HCT116 (cell line): ENCODE results near the gene RGS2. TPM values are rescaled to one million over a fixed set of nuclear protein-coding genes. Genes with fewer than 3 reads are reported as not detected.

Experiments
- ATAC-seq: fragments of 200-7000 bp; cut with Tn5 transposase; 2 replicates; pipeline ENCODE4 v1.9.1; 2020; ENCODE audit warnings: mild to moderate bottlenecking, moderate library complexity
- BruUV-seq: library from RNA; stranded (reverse); fragments of 400-500 nt; replicated peaks from 2 replicates; lab custom pipeline; 2021; lab: Mats Ljungman, UMichigan
- CTCF ChIA-PET: fragments of 300-600 bp; sonication (Branson Sonifier 250); formaldehyde crosslinking; loops from one replicate; lab custom pipeline; 2021; ENCODE audit warnings: antibody characterized with exemption; lab: Charles Lee
- POLR2A ChIA-PET: fragments of 300-600, 350-600 bp; sonication (Branson Sonifier 250); formaldehyde crosslinking; loops from one replicate; lab custom pipeline; 2021; ENCODE audit warnings: antibody characterized with exemption; lab: Charles Lee
- RAD21 ChIA-PET, 2 experiments: fragments of 300-600 bp; sonication (Branson Sonifier 250); formaldehyde crosslinking; loops; one replicate each; lab custom pipeline; 2023; ENCODE audit warnings: low total read pairs in 2 of 2; ENCODE audit not compliant: uncharacterized antibody in 2 of 2, unreplicated experiment in 2 of 2, low non-redundant PET in 1 of 2; lab: Charles Lee
- DNase-seq: peaks from one replicate; pipeline ENCODE4 v3.0.0-alpha.2; 2010; ENCODE audit warnings: low read depth, low spot score
- H2AFZ ChIP-seq: fragments of 200-600 bp; shearing (Covaris generic), sonication (generic); 2 replicates; pipeline ENCODE4 v1.6.1; 2017; ENCODE audit warnings: low read depth, mixed run types, mixed read lengths, antibody characterized with exemption, low read length; ENCODE audit not compliant: poor library complexity, severe bottlenecking
- H3K27ac ChIP-seq: 2 replicates; pipeline ENCODE4 v1.5.1; 2012; ENCODE audit warnings: low read depth, low read length
- H3K27me3 ChIP-seq: fragments of 200-600 bp; sonication (generic); 2 replicates; pipeline ENCODE4 v1.6.1; 2016; ENCODE audit warnings: mixed run types, low read length, mixed read lengths; ENCODE audit not compliant: insufficient read depth
- H3K36me3 ChIP-seq, 2 experiments: fragments of 200-500 bp in 1 of 2; fragments of 200-600 bp in 1 of 2; sonication (Bioruptor generic) in 1 of 2; sonication (generic) in 1 of 2; 2 replicates each; pipeline versions ENCODE4 v1.5.1 to v1.6.1; 2014 to 2016; ENCODE audit warnings: low read length in 2 of 2, inconsistent platforms in 1 of 2, mixed read lengths in 1 of 2, mixed run types in 1 of 2; ENCODE audit not compliant: insufficient read depth in 2 of 2, control insufficient read depth in 1 of 2
- H3K4me1 ChIP-seq, 2 experiments: fragments of 200-600 bp in 1 of 2; sonication (generic) in 1 of 2; 2 replicates each; pipeline versions ENCODE4 v1.5.1 to v1.6.1; 2012 to 2017; ENCODE audit warnings: low read length in 2 of 2, inconsistent platforms in 1 of 2, mild to moderate bottlenecking in 1 of 2, mixed read lengths in 1 of 2, mixed run types in 1 of 2, moderate library complexity in 1 of 2; ENCODE audit not compliant: insufficient read depth in 2 of 2, control insufficient read depth in 1 of 2
- H3K4me2 ChIP-seq: fragments of 200-600 bp; sonication (generic); 2 replicates; pipeline ENCODE4 v1.6.1; 2017; ENCODE audit warnings: mixed run types, low read length, mixed read lengths
- H3K4me3 ChIP-seq, 2 experiments: fragments of 200-600 bp in 1 of 2; sonication (generic) in 1 of 2; replicated peaks in 1 of 2; 2 replicates each; pipeline ENCODE4 v1.5.1; 2011 to 2016; ENCODE audit warnings: low read length in 2 of 2, control low read depth in 1 of 2, low read depth in 1 of 2, mild to moderate bottlenecking in 1 of 2, mixed read lengths in 1 of 2, mixed run types in 1 of 2
- H3K79me2 ChIP-seq: fragments of 200-600 bp; sonication (generic); 2 replicates; pipeline ENCODE4 v1.6.1; 2017; ENCODE audit warnings: mild to moderate bottlenecking, mixed run types, low read length, moderate library complexity, mixed read lengths; ENCODE audit not compliant: insufficient read depth
- H3K9ac ChIP-seq: fragments of 200-600 bp; sonication (generic); 2 replicates; pipeline ENCODE4 v1.6.1; 2016; ENCODE audit warnings: low read length, mixed read lengths
- H3K9me2 ChIP-seq: fragments of 200-600 bp; sonication (generic), shearing (Covaris generic); 2 replicates; pipeline ENCODE4 v1.6.1; 2017; ENCODE audit warnings: mixed run types, mild to moderate bottlenecking, moderate library complexity; ENCODE audit not compliant: insufficient read depth
- H3K9me3 ChIP-seq, 2 experiments: fragments of 200-500 bp in 1 of 2; fragments of 200-600 bp in 1 of 2; sonication (Bioruptor generic) in 1 of 2; sonication (generic) in 1 of 2; 2 replicates each; pipeline ENCODE4 v1.6.1; 2014 to 2017; ENCODE audit warnings: low read length in 2 of 2, mixed read lengths in 2 of 2, inconsistent platforms in 1 of 2, low read depth in 1 of 2, mild to moderate bottlenecking in 1 of 2, mixed run types in 1 of 2, moderate library complexity in 1 of 2; ENCODE audit not compliant: control insufficient read depth in 1 of 2, insufficient read depth in 1 of 2
- H4K20me1 ChIP-seq: fragments of 200-600 bp; sonication (generic), shearing (Covaris generic); 2 replicates; pipeline ENCODE4 v1.6.1; 2017; ENCODE audit warnings: mixed run types, mild to moderate bottlenecking, moderate library complexity; ENCODE audit not compliant: insufficient read depth
- ATF3 ChIP-seq: IDR thresholded peaks from 2 replicates; pipeline ENCODE4 v1.6.1; 2012
- CBX3 ChIP-seq: IDR thresholded peaks from 2 replicates; pipeline ENCODE4 v1.6.1; 2012; ENCODE audit warnings: low read depth
- CTCF ChIP-seq, 3 experiments: fragments of 200-600 bp in 1 of 3; sonication (generic) in 1 of 3; IDR thresholded peaks in 2 of 3; conservative IDR thresholded peaks in 1 of 3; 2 replicates each; pipeline ENCODE4 v1.5.1; 2012 to 2017; ENCODE audit warnings: low read depth in 2 of 3, low read length in 2 of 3, antibody characterized with exemption in 1 of 3, borderline replicate concordance in 1 of 3, control low read depth in 1 of 3, mild to moderate bottlenecking in 1 of 3, mixed read lengths in 1 of 3, mixed run types in 1 of 3, moderate library complexity in 1 of 3; ENCODE audit not compliant: insufficient read depth in 1 of 3
- ELF1 ChIP-seq: IDR thresholded peaks from 2 replicates; pipeline ENCODE4 v1.6.1; 2012; ENCODE audit warnings: low read depth, borderline replicate concordance
- EZH2phosphoT487 ChIP-seq: fragments of 200-600 bp; IDR thresholded peaks from 2 replicates; pipeline ENCODE4 v1.6.1; 2018; ENCODE audit warnings: antibody characterized with exemption, borderline replicate concordance
- FOSL1 ChIP-seq: IDR thresholded peaks from 2 replicates; pipeline ENCODE4 v1.6.1; 2012; ENCODE audit warnings: low read depth
- MAX ChIP-seq: IDR thresholded peaks from 2 replicates; pipeline ENCODE4 v1.6.1; 2012
- POLR2AphosphoS5 ChIP-seq: IDR thresholded peaks from 2 replicates; pipeline ENCODE4 v1.6.1; 2011; ENCODE audit warnings: mild to moderate bottlenecking, low read depth, low read length, moderate library complexity
- SIN3A ChIP-seq: IDR thresholded peaks from 2 replicates; pipeline ENCODE4 v1.6.1; 2012; ENCODE audit warnings: low read depth
- SP1 ChIP-seq: IDR thresholded peaks from 2 replicates; pipeline ENCODE4 v1.6.1; 2012; ENCODE audit warnings: low read depth
- TCF7L2 ChIP-seq: IDR thresholded peaks from 2 replicates; pipeline ENCODE4 v1.7.0; 2011; ENCODE audit warnings: borderline replicate concordance, inconsistent platforms; ENCODE audit not compliant: insufficient read depth, insufficient read length; ENCODE audit errors: extremely low read depth
- ZBTB33 ChIP-seq: IDR thresholded peaks from 2 replicates; pipeline ENCODE4 v1.6.1; 2011; ENCODE audit warnings: mild to moderate bottlenecking, low read length, moderate library complexity; ENCODE audit not compliant: insufficient replicate concordance; ENCODE audit errors: extremely low read depth
- ZFX ChIP-seq: fragments of 450-650 bp; IDR thresholded peaks from 2 replicates; pipeline ENCODE4 v1.6.1; 2017
- ZNF274 ChIP-seq: fragments of 200-500 bp; sonication (Bioruptor generic); IDR thresholded peaks from 2 replicates; pipeline ENCODE4 v1.6.1; 2014; ENCODE audit warnings: mild to moderate bottlenecking, low read depth, low read length, inconsistent platforms
- intact Hi-C: fragments of 100-400 bp; cut with micrococcal nuclease; formaldehyde crosslinking; loops from 2 replicates; pipeline ENCODE4 v1.10.0; 2022
- total RNA-seq: library from RNA; stranded (reverse); gene quantifications from one replicate; pipeline ENCODE4 v1.2.1, GENCODE V29; 2021; ENCODE audit not compliant: unreplicated experiment

RGS2 gene
- total RNA-seq, 1 experiment from 2014 or later, result 21.1 TPM

- peak; percentile 46; the same call in 1 of the 2 replicates for TF ChIP-seq SP1
Observed at GRCh38 chr1:192808518-192809306, at the start of gene RGS2 (continued).

- no peak for TF ChIP-seq ZBTB33
- TF ChIP-seq TCF7L2, result no peak
- TF ChIP-seq ZFX, result no peak
- no peak for TF ChIP-seq MAX
- no peak for TF ChIP-seq FOSL1
- TF ChIP-seq SIN3A, result no peak
- TF ChIP-seq CBX3, result no peak
- no peak for TF ChIP-seq EZH2phosphoT487
- TF ChIP-seq ATF3, result no peak
- TF ChIP-seq ZNF274, result no peak
- no peak for TF ChIP-seq ELF1
- no peak for TF ChIP-seq POLR2AphosphoS5
- TF ChIP-seq CTCF (IDR thresholded peaks at IDR 0.05 in 2 of 3, conservative IDR thresholded peaks at IDR 0.05 in 1 of 3; ENCODE audit: borderline replicate concordance in 1 of 3, insufficient read depth in 1 of 3, low read depth in 2 of 3, low read length in 2 of 3), result no peak
- TF ChIP-seq, all 23 proteins: peak for 0
- ChIA-PET RAD21 (no interaction called here), POLR2A (no interaction called here), CTCF (no interaction called here)
- H3K9me3 ChIP-seq, result no peaks in the 10 kb centered on the region
- no peaks in the 10 kb centered on the region for H3K27me3 ChIP-seq
- no peaks in the 10 kb centered on the region for H3K9me2 ChIP-seq
- ATAC-seq (no peak), DNase-seq (no peak)
- H3K79me2 ChIP-seq, result no peaks in the 10 kb centered on the region
- no peak overlapping the region for H3K9ac ChIP-seq
- H3K4me2 ChIP-seq, result no peak overlapping the region
- H2AFZ ChIP-seq, result no peak overlapping the region
- H3K36me3 ChIP-seq, result no peaks in the 10 kb centered on the region
- H3K4me3 ChIP-seq, result no peak overlapping the region
- peaks cover 0 to 12% of the 10 kb centered on the region in 2 experiments; a peak in 2 of 4 replicates for H3K4me1 ChIP-seq
- no TSS peak for BruUV-seq
- intact Hi-C loops, result no loop called here
- H3K27ac ChIP-seq, result no peak overlapping the region
- H4K20me1 ChIP-seq, result no peaks in the 10 kb centered on the region
Observed at GRCh38 chr1:192759104-192759503, 49.7 kb upstream of the RGS2 start.
